ENCODE measurements around the gene DNAJB6. TPM values are rescaled to one million over a fixed set of nuclear protein-coding genes. Genes with fewer than 3 reads are reported as not detected.

DNAJB6 gene
- total and polyA plus RNA-seq, 2 donors (not counting 3 experiments of a cell fraction or from before 2014, with no cell fraction given), result 69.6 to 135 TPM

DNA sequence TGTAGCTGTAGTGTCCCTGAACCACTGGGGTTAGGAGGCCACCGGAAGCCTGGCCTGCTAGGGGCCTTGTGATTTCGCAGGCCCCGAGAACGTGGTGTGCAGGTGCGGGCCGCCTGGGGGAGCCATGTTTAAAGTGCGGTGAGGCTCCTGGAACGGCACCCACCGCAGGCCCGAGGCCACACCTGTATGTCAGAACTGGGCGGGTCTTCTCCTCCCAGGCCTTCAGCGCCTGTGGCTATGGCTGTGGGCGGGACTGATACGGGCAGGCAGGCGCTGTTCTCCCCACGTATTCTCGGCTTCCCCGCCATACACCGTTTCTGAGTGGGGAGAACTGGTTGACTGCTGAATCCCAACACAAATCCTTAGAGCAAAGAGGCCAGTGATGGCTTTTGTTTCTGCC is 74.8 kb downstream of the DNAJB6 start:
- no peak for FAIRE-seq
- POLR2A ChIA-PET, result no interaction called here
- Histone ChIP-seq H3K4me3 (replicated peaks in 1 of 3; ENCODE audit: insufficient read depth in 1 of 3, low read depth in 1 of 3, low read length in 3 of 3) (no peak overlapping the region), H4K20me1 (replicated peaks; ENCODE audit: control insufficient read depth, extremely low read depth, insufficient read depth, low read length) (no peaks in the 10 kb centered on the region), H3K27ac (ENCODE audit: insufficient read depth, low read depth, low read length) (no peak overlapping the region), H2AFZ (ENCODE audit: low read depth, low read length) (no peak overlapping the region), H3K36me3 (ENCODE audit: control insufficient read depth in 2 of 2, extremely low read depth in 1 of 2, insufficient read depth in 2 of 2, low read length in 2 of 2) (peaks cover 5 to 24% of the 10 kb centered on the region in 2 experiments), H3K27me3 (ENCODE audit: control insufficient read depth in 2 of 2, insufficient read depth in 2 of 2, low read length in 2 of 2) (no peaks in the 10 kb centered on the region), H3K9ac (replicated peaks; ENCODE audit: extremely low read depth, insufficient read depth, low read length) (no peak overlapping the region), H3K9me1 (replicated peaks; ENCODE audit: control insufficient read depth, extremely low read depth, insufficient read depth, low read length) (no peaks in the 10 kb centered on the region), H3K9me3 (replicated peaks; ENCODE audit: control insufficient read depth, insufficient read depth, low read length) (no peaks in the 10 kb centered on the region), H3K4me2 (ENCODE audit: insufficient read depth, low read length) (no peak overlapping the region), H3K79me2 (ENCODE audit: control insufficient read depth, insufficient read depth, low read length) (no peaks in the 10 kb centered on the region), H3K4me1 (ENCODE audit: control insufficient read depth, extremely low read depth, insufficient read depth, low read length) (no peaks in the 10 kb centered on the region)
- no peak for DNase-seq (ENCODE audit: low read depth, low spot score)
- dilution Hi-C loops (cut with MboI; ENCODE audit: extremely low pct_ligation_motif_present, low sequenced_read_pairs) (no loop called here), intact Hi-C loops (cut with micrococcal nuclease) (no loop called here)
- TF ChIP-seq MYC (IDR thresholded peaks at IDR 0.05; ENCODE audit: low read depth, low read length) (no peak), GATA2 (IDR thresholded peaks at IDR 0.05; ENCODE audit: insufficient read depth, insufficient read length, low read depth, low read length) (no peak), FOS (IDR thresholded peaks at IDR 0.05; ENCODE audit: borderline replicate concordance, insufficient read depth, low read length) (no peak), POLR2A (IDR thresholded peaks at IDR 0.05; ENCODE audit: low read depth, low read length) (no peak)
- TF ChIP-seq, protein P1, sequence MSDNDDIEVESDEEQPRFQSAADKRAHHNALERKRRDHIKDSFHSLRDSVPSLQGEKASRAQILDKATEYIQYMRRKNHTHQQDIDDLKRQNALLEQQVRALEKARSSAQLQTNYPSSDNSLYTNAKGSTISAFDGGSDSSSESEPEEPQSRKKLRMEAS (IDR thresholded peaks at IDR 0.05; ENCODE audit: insufficient read depth, insufficient read length), result no peak
- TF ChIP-seq, protein P2, sequence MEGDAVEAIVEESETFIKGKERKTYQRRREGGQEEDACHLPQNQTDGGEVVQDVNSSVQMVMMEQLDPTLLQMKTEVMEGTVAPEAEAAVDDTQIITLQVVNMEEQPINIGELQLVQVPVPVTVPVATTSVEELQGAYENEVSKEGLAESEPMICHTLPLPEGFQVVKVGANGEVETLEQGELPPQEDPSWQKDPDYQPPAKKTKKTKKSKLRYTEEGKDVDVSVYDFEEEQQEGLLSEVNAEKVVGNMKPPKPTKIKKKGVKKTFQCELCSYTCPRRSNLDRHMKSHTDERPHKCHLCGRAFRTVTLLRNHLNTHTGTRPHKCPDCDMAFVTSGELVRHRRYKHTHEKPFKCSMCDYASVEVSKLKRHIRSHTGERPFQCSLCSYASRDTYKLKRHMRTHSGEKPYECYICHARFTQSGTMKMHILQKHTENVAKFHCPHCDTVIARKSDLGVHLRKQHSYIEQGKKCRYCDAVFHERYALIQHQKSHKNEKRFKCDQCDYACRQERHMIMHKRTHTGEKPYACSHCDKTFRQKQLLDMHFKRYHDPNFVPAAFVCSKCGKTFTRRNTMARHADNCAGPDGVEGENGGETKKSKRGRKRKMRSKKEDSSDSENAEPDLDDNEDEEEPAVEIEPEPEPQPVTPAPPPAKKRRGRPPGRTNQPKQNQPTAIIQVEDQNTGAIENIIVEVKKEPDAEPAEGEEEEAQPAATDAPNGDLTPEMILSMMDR (IDR thresholded peaks at IDR 0.05; ENCODE audit: extremely low read depth in 1 of 2, insufficient read depth in 1 of 2, low read depth in 1 of 2, low read length in 2 of 2), result no peak
- CTCF ChIA-PET, result no interaction called here
- BruUV-seq (replicated peaks), result no TSS peak

DNA sequence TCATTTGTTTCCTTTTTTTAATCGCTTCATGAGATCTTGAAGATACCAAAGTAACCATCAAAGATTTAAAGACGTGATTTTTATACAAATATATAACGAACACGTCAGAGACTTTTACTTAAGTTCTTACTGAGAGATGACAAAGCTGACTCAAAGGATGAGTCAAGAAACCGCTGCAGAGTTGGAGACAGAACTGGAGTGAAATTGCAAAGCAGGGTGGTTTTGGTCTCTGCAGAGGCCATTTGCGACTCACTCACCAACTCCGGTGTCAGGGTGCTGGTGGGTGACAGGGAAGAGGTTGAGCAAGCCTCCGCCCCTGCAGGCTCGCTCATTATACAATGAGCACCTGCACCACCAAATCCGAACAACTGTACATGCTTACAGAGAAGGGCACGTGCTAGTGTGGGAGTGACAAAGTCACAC is 75.2 kb downstream of the DNAJB6 start:
- FAIRE-seq (no peak), DNase-seq (ENCODE audit: low read depth, low spot score) (no peak)
- Histone ChIP-seq H3K79me2 (ENCODE audit: control insufficient read depth, insufficient read depth, low read length) (no peaks in the 10 kb centered on the region), H3K9me1 (replicated peaks; ENCODE audit: control insufficient read depth, extremely low read depth, insufficient read depth, low read length) (no peaks in the 10 kb centered on the region), H3K9ac (replicated peaks; ENCODE audit: extremely low read depth, insufficient read depth, low read length) (no peak overlapping the region), H2AFZ (ENCODE audit: low read depth, low read length) (no peak overlapping the region), H3K27ac (ENCODE audit: insufficient read depth, low read depth, low read length) (no peak overlapping the region), H3K4me1 (ENCODE audit: control insufficient read depth, extremely low read depth, insufficient read depth, low read length) (no peaks in the 10 kb centered on the region), H4K20me1 (replicated peaks; ENCODE audit: control insufficient read depth, extremely low read depth, insufficient read depth, low read length) (no peaks in the 10 kb centered on the region), H3K27me3 (ENCODE audit: control insufficient read depth in 2 of 2, insufficient read depth in 2 of 2, low read length in 2 of 2) (no peaks in the 10 kb centered on the region), H3K9me3 (replicated peaks; ENCODE audit: control insufficient read depth, insufficient read depth, low read length) (no peaks in the 10 kb centered on the region), H3K4me3 (replicated peaks in 1 of 3; ENCODE audit: insufficient read depth in 1 of 3, low read depth in 1 of 3, low read length in 3 of 3) (no peak overlapping the region), H3K4me2 (ENCODE audit: insufficient read depth, low read length) (no peak overlapping the region), H3K36me3 (ENCODE audit: control insufficient read depth in 2 of 2, extremely low read depth in 1 of 2, insufficient read depth in 2 of 2, low read length in 2 of 2) (peaks cover 8 to 27% of the 10 kb centered on the region in 2 experiments)
- intact Hi-C loops (cut with micrococcal nuclease) (no loop called here), dilution Hi-C loops (cut with MboI; ENCODE audit: extremely low pct_ligation_motif_present, low sequenced_read_pairs) (no loop called here)
- no peak for TF ChIP-seq FOS (IDR thresholded peaks at IDR 0.05; ENCODE audit: borderline replicate concordance, insufficient read depth, low read length)
- TF ChIP-seq POLR2AphosphoS5 (IDR thresholded peaks at IDR 0.05; ENCODE audit: insufficient read depth, low read depth, low read length), result no peak
- no peak for TF ChIP-seq GATA2 (IDR thresholded peaks at IDR 0.05; ENCODE audit: insufficient read depth, insufficient read length, low read depth, low read length)
- TF ChIP-seq MYC (IDR thresholded peaks at IDR 0.05; ENCODE audit: low read depth, low read length), result no peak
- no peak for TF ChIP-seq POLR2A (IDR thresholded peaks at IDR 0.05; ENCODE audit: low read depth, low read length)
- TF ChIP-seq JUN (IDR thresholded peaks at IDR 0.05; ENCODE audit: borderline replicate concordance, insufficient read depth, insufficient read length, low read depth), result no peak
- no peak for TF ChIP-seq EZH2 (IDR thresholded peaks at IDR 0.05; ENCODE audit: borderline replicate concordance, low read depth, low read length, severe bottlenecking)
- TF ChIP-seq, protein P1 (IDR thresholded peaks at IDR 0.05; ENCODE audit: insufficient read depth, insufficient read length), result no peak
- TF ChIP-seq, protein P2 (IDR thresholded peaks at IDR 0.05; ENCODE audit: extremely low read depth in 1 of 2, insufficient read depth in 1 of 2, low read depth in 1 of 2, low read length in 2 of 2), result no peak
- POLR2A ChIA-PET, result no interaction called here
- CTCF ChIA-PET, result interaction anchor here (1.5 kb wide), 1 partner anchor 17 kb away, joined by 3 read pairs; no protein-coding TSS in a partner anchor
- BruUV-seq (replicated peaks), result no TSS peak
